H1 (cell line): ENCODE data around the gene ARPIN.

Experiments used
- BACH1 ChIP-seq: IDR thresholded peaks from 2 replicates; pipeline ENCODE4 v1.6.1; 2012; ENCODE audit warnings: low read length, improper control_type of control experiment
- CTCF ChIP-seq, 3 experiments: IDR thresholded peaks; 1 replicate in 2 of 3; 2 replicates in 1 of 3; pipeline versions ENCODE4 v1.5.1 to v1.6.1; 2011; ENCODE audit warnings: low read length in 3 of 3, mild to moderate bottlenecking in 3 of 3, inconsistent platforms in 2 of 3, low read depth in 1 of 3, moderate library complexity in 1 of 3; ENCODE audit not compliant: insufficient read depth in 1 of 3; ENCODE audit errors: control extremely low read depth in 1 of 3
- EP300 ChIP-seq, 2 experiments: IDR thresholded peaks; 1 replicate in 1 of 2; 2 replicates in 1 of 2; pipeline ENCODE4 v1.6.1; 2011 to 2012; ENCODE audit warnings: low read depth in 2 of 2, low read length in 2 of 2, mild to moderate bottlenecking in 2 of 2, borderline replicate concordance in 1 of 2, inconsistent platforms in 1 of 2, moderate library complexity in 1 of 2
- POLR2AphosphoS5 ChIP-seq: IDR thresholded peaks from 2 replicates; pipeline ENCODE4 v1.6.1; 2011; ENCODE audit warnings: low read depth, low read length
- RAD21 ChIP-seq, 2 experiments: IDR thresholded peaks in 1 of 2; conservative IDR thresholded peaks in 1 of 2; 2 replicates each; pipeline ENCODE4 v1.6.1; 2011; ENCODE audit warnings: low read depth in 2 of 2, low read length in 2 of 2, improper control_type of control experiment in 1 of 2, inconsistent platforms in 1 of 2, mild to moderate bottlenecking in 1 of 2, moderate library complexity in 1 of 2
- RFX5 ChIP-seq: IDR thresholded peaks from 2 replicates; pipeline ENCODE4 v1.6.1; 2011; ENCODE audit warnings: low read depth, low read length, improper control_type of control experiment, borderline replicate concordance
- SIX5 ChIP-seq: IDR thresholded peaks from 2 replicates; pipeline ENCODE4 v1.6.1; 2011; ENCODE audit warnings: mild to moderate bottlenecking, low read depth, low read length
- SP2 ChIP-seq: IDR thresholded peaks from 2 replicates; pipeline ENCODE4 v1.6.1; 2012; ENCODE audit warnings: mild to moderate bottlenecking, low read length, inconsistent platforms
- USF2 ChIP-seq: IDR thresholded peaks from 2 replicates; pipeline ENCODE4 v1.6.1; 2011; ENCODE audit warnings: low read length, improper control_type of control experiment
- ZNF274 ChIP-seq: IDR thresholded peaks from 2 replicates; pipeline ENCODE4 v1.7.0; 2012; ENCODE audit warnings: low read length, borderline replicate concordance; ENCODE audit errors: extremely low read depth

GRCh38 chr15:89899951-89900567, 12.7 kb downstream of the ARPIN start:
- TF ChIP-seq USF2 (no peak), CTCF (IDR thresholded peaks at IDR 0.05; ENCODE audit: control extremely low read depth in 1 of 3, insufficient read depth in 1 of 3, low read depth in 1 of 3, low read length in 3 of 3) (no peak), POLR2AphosphoS5 (no peak), RFX5 (no peak), SP2 (no peak), RAD21 (IDR thresholded peaks at IDR 0.05 in 1 of 2, conservative IDR thresholded peaks at IDR 0.05 in 1 of 2; ENCODE audit: low read depth in 2 of 2, low read length in 2 of 2) (no peak), BACH1 (no peak), SIX5 (no peak), ZNF274 (no peak), EP300 (IDR thresholded peaks at IDR 0.05; ENCODE audit: borderline replicate concordance in 1 of 2, low read depth in 2 of 2, low read length in 2 of 2) (no peak)
